GM18505 (cell line): ENCODE data around the gene ATG13.

Experiments used
- ATAC-seq: cut with Tn5 transposase; IDR thresholded peaks from one replicate; pipeline ENCODE4 v1.9.1; 2021; ENCODE audit not compliant: unreplicated experiment
- POLR2A ChIP-seq: IDR thresholded peaks from 4 replicates; pipeline ENCODE4 v1.6.1; 2011; ENCODE audit warnings: borderline replicate concordance; ENCODE audit not compliant: insufficient read depth, insufficient read length; ENCODE audit errors: extremely low read depth

Gene ATG13

GRCh38 chr11:46641639-46642038 lies 24.3 kb downstream of the ATG13 start:
- ATAC-seq: no peak
- no peak for TF ChIP-seq POLR2A

- TF ChIP-seq POLR2A: no peak
- ATAC-seq: no peak
Observed at GRCh38 chr11:46642627-46643335, 25.4 kb downstream of the ATG13 start.

- TF ChIP-seq POLR2A: no peak
Observed at GRCh38 chr11:46643531-46643930, 26.2 kb downstream of the ATG13 start.

GRCh38 chr11:46643986-46644385 lies 26.6 kb downstream of the ATG13 start:
- no peak for ATAC-seq
- no peak for TF ChIP-seq POLR2A

More at GRCh38 chr11:46643531-46643930, 26.2 kb downstream of the ATG13 start:
- no peak for ATAC-seq

- no peak for TF ChIP-seq POLR2A
- no peak for ATAC-seq
Observed at GRCh38 chr11:46649180-46649738, 31.9 kb downstream of the ATG13 start.

GRCh38 chr11:46655631-46656030 lies 38.3 kb downstream of the ATG13 start:
- TF ChIP-seq POLR2A: no peak
- no peak for ATAC-seq

GRCh38 chr11:46657186-46657585 lies 39.8 kb downstream of the ATG13 start:
- no peak for ATAC-seq
- no peak for TF ChIP-seq POLR2A

- TF ChIP-seq POLR2A: no peak
- no peak for ATAC-seq
Observed at GRCh38 chr11:46658259-46658658, 40.9 kb downstream of the ATG13 start.

GRCh38 chr11:46659908-46660307 lies 42.6 kb downstream of the ATG13 start:
- ATAC-seq: no peak
- TF ChIP-seq POLR2A: no peak

GRCh38 chr11:46661836-46662235 lies 44.5 kb downstream of the ATG13 start:
- ATAC-seq: no peak
- no peak for TF ChIP-seq POLR2A

GRCh38 chr11:46662366-46662765 lies 45.0 kb downstream of the ATG13 start:
- TF ChIP-seq POLR2A: no peak
- no peak for ATAC-seq

- ATAC-seq: no peak
- TF ChIP-seq POLR2A: no peak
Observed at GRCh38 chr11:46663277-46663940, 46.1 kb downstream of the ATG13 start.

GRCh38 chr11:46664612-46665011 lies 47.3 kb downstream of the ATG13 start:
- TF ChIP-seq POLR2A: no peak
- ATAC-seq: no peak

GRCh38 chr11:46665356-46665755 lies 48.0 kb downstream of the ATG13 start:
- TF ChIP-seq POLR2A: no peak
- ATAC-seq: no peak
